HEK293 (cell line): Measurements from ENCODE around the gene KPNA1.

ENCODE experiments used
- HOXA7 ChIP-seq: sonication (generic); formaldehyde crosslinking; IDR thresholded peaks from 2 replicates; pipeline ENCODE4 v1.8.1; 2022; ENCODE audit warnings: missing genetic modification reagents, borderline replicate concordance
- HOXC10 ChIP-seq: sonication (generic); formaldehyde crosslinking; IDR thresholded peaks from 2 replicates; pipeline ENCODE4 v1.8.1; 2023; ENCODE audit warnings: mild to moderate bottlenecking, missing genetic modification reagents
- KLF1 ChIP-seq: fragments of 450-650 bp; formaldehyde crosslinking; IDR thresholded peaks from 2 replicates; pipeline ENCODE4 v1.5.1; 2016; ENCODE audit warnings: missing biosample characterization, missing genetic modification characterization
- KLF10 ChIP-seq: fragments of 450-650 bp; IDR thresholded peaks from 2 replicates; pipeline ENCODE4 v1.5.1; 2018; ENCODE audit warnings: missing biosample characterization, mild to moderate bottlenecking, missing genetic modification characterization
- KLF8 ChIP-seq: fragments of 450-650 bp; formaldehyde crosslinking; IDR thresholded peaks from 2 replicates; pipeline ENCODE4 v1.5.1; 2016; ENCODE audit warnings: missing biosample characterization, missing genetic modification characterization
- MZF1 ChIP-seq: fragments of 450-650 bp; formaldehyde crosslinking; IDR thresholded peaks from 2 replicates; pipeline ENCODE4 v1.5.1; 2017; ENCODE audit warnings: missing biosample characterization, missing genetic modification characterization, borderline replicate concordance
- PRDM2 ChIP-seq: fragments of 450-650 bp; formaldehyde crosslinking; IDR thresholded peaks from 2 replicates; pipeline ENCODE4 v1.5.1; 2016; ENCODE audit warnings: missing biosample characterization, missing genetic modification characterization, borderline replicate concordance
- SP3 ChIP-seq: fragments of 450-650 bp; formaldehyde crosslinking; IDR thresholded peaks from 2 replicates; pipeline ENCODE4 v1.5.1; 2016; ENCODE audit warnings: missing biosample characterization, missing genetic modification characterization
- TRIM28 ChIP-seq: IDR thresholded peaks from 2 replicates; pipeline ENCODE4 v1.6.1; 2011; ENCODE audit warnings: low read length, control low read depth, borderline replicate concordance
- ZBTB17 ChIP-seq: fragments of 450-650 bp; formaldehyde crosslinking; IDR thresholded peaks from 2 replicates; pipeline ENCODE4 v1.5.1; 2016; ENCODE audit warnings: missing biosample characterization, missing genetic modification characterization
- ZBTB48 ChIP-seq: fragments of 450-650 bp; formaldehyde crosslinking; IDR thresholded peaks from 2 replicates; pipeline ENCODE4 v1.5.1; 2016; ENCODE audit warnings: missing biosample characterization, missing genetic modification characterization
- ZBTB7A ChIP-seq: fragments of 450-650 bp; formaldehyde crosslinking; IDR thresholded peaks from 2 replicates; pipeline ENCODE4 v1.5.1; 2016; ENCODE audit warnings: low read depth, missing biosample characterization, missing genetic modification characterization
- ZNF121 ChIP-seq: fragments of 450-650 bp; formaldehyde crosslinking; IDR thresholded peaks from 2 replicates; pipeline ENCODE4 v1.5.1; 2016; ENCODE audit warnings: missing biosample characterization, missing genetic modification characterization
- ZNF174 ChIP-seq: fragments of 450-650 bp; formaldehyde crosslinking; IDR thresholded peaks from 2 replicates; pipeline ENCODE4 v1.5.0; 2017; ENCODE audit warnings: missing biosample characterization, mild to moderate bottlenecking, missing genetic modification characterization
- ZNF221 ChIP-seq: fragments of 450-650 bp; formaldehyde crosslinking; IDR thresholded peaks from 2 replicates; pipeline ENCODE4 v1.5.1; 2017; ENCODE audit warnings: missing biosample characterization, missing genetic modification characterization, borderline replicate concordance
- ZNF223 ChIP-seq: fragments of 450-650 bp; formaldehyde crosslinking; IDR thresholded peaks from 2 replicates; pipeline ENCODE4 v1.5.1; 2016; ENCODE audit warnings: missing biosample characterization, missing genetic modification characterization
- ZNF248 ChIP-seq: fragments of 450-650 bp; formaldehyde crosslinking; IDR thresholded peaks from 2 replicates; pipeline ENCODE4 v1.5.1; 2017; ENCODE audit warnings: missing biosample characterization, missing genetic modification characterization
- ZNF274 ChIP-seq, 2 experiments: fragments of 200-500 bp in 1 of 2; fragments of 450-650 bp in 1 of 2; sonication (Bioruptor generic) in 1 of 2; formaldehyde crosslinking in 1 of 2; IDR thresholded peaks; 2 replicates each; pipeline versions ENCODE4 v1.5.1 to v1.6.1; 2014 to 2016; ENCODE audit warnings: borderline replicate concordance in 1 of 2, inconsistent platforms in 1 of 2, low read length in 1 of 2, missing biosample characterization in 1 of 2, missing genetic modification characterization in 1 of 2
- ZNF302 ChIP-seq: fragments of 450-650 bp; formaldehyde crosslinking; IDR thresholded peaks from 2 replicates; pipeline ENCODE4 v1.5.1; 2016; ENCODE audit warnings: missing biosample characterization, missing genetic modification characterization, low read depth
- ZNF366 ChIP-seq: fragments of 450-650 bp; formaldehyde crosslinking; conservative IDR thresholded peaks from 2 replicates; pipeline ENCODE4 v1.5.1; 2016; ENCODE audit warnings: missing biosample characterization, missing genetic modification characterization
- ZNF37A ChIP-seq: fragments of 450-650 bp; IDR thresholded peaks from 2 replicates; pipeline ENCODE4 v1.5.1; 2018; ENCODE audit warnings: missing biosample characterization, missing genetic modification characterization
- ZNF426 ChIP-seq: fragments of 450-650 bp; formaldehyde crosslinking; IDR thresholded peaks from 2 replicates; pipeline ENCODE4 v1.5.1; 2017; ENCODE audit warnings: missing biosample characterization, missing genetic modification characterization, mild to moderate bottlenecking, inconsistent platforms, moderate library complexity
- ZNF48 ChIP-seq: fragments of 450-650 bp; formaldehyde crosslinking; IDR thresholded peaks from 2 replicates; pipeline ENCODE4 v1.5.1; 2016; ENCODE audit warnings: missing biosample characterization, missing genetic modification characterization
- ZNF561 ChIP-seq: fragments of 450-650 bp; IDR thresholded peaks from 2 replicates; pipeline ENCODE4 v1.5.1; 2018; ENCODE audit warnings: missing biosample characterization, missing genetic modification characterization, borderline replicate concordance
- ZNF610 ChIP-seq: fragments of 450-650 bp; formaldehyde crosslinking; IDR thresholded peaks from 2 replicates; pipeline ENCODE4 v1.5.1; 2016; ENCODE audit warnings: missing biosample characterization, missing genetic modification characterization, borderline replicate concordance
- ZNF76 ChIP-seq: fragments of 450-650 bp; formaldehyde crosslinking; IDR thresholded peaks from 2 replicates; pipeline ENCODE4; 2016; ENCODE audit warnings: low read depth, missing biosample characterization, missing genetic modification characterization, borderline replicate concordance
- ZNF837 ChIP-seq: fragments of 450-650 bp; formaldehyde crosslinking; IDR thresholded peaks from 2 replicates; pipeline ENCODE4 v1.5.1; 2016; ENCODE audit warnings: missing biosample characterization, missing genetic modification characterization
- ZNF843 ChIP-seq: fragments of 450-650 bp; formaldehyde crosslinking; IDR thresholded peaks from 2 replicates; pipeline ENCODE4 v1.5.1; 2016; ENCODE audit warnings: missing biosample characterization, missing genetic modification characterization
- TF ChIP-seq, protein P1 (sequence below): sonication (generic); formaldehyde crosslinking; IDR thresholded peaks from 2 replicates; pipeline ENCODE4 v1.8.1; 2022; ENCODE audit warnings: mild to moderate bottlenecking, moderate library complexity, missing genetic modification reagents
- TF ChIP-seq, protein P2 (sequence below): fragments of 450-650 bp; formaldehyde crosslinking; IDR thresholded peaks from 2 replicates; pipeline ENCODE4 v1.5.1; 2016; ENCODE audit warnings: missing biosample characterization, missing genetic modification characterization

KPNA1 gene

DNA sequence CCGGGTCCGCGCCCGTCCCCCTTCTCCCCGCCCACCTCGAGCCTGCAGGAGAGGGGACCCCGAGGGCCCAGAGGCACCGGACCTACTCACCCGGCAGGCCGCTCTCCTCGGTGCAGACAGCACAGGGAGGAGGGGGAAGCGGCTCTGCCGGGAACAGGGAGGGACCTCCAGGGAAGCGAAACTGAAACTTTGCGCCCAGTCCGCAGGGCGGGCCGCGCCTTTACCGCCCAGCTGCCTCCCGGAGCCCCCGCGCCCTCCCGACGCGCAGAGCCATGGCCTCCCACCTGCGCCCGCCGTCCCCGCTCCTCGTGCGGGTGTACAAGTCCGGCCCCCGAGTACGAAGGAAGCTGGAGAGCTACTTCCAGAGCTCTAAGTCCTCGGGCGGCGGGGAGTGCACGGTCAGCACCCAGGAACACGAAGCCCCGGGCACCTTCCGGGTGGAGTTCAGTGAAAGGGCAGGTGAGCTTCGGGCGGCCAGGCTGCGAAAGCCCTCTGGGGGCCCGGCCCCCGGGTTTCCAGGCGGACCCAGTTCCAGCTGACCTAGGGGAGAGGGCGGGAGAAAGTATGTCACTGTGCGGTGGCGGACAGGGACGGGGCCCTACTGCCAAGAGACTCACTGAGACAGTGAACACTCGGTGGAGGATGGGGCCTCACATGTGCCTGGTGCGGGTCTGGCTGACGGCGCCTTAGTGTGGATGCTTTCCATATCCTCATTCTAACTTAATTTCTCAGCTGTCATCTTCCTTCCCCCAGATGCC is 49.6 kb upstream of the KPNA1 start, which contains the start of the genes DTX3L and PARP9 (continued):
- no peak for TF ChIP-seq ZNF366 (tag by site-specific recombination)
- TF ChIP-seq ZNF174 (tag by site-specific recombination), result no peak
- no peak for TF ChIP-seq TRIM28
- no peak for TF ChIP-seq ZNF248 (tag by site-specific recombination)
- no peak for TF ChIP-seq ZNF837
- TF ChIP-seq ZBTB17 (tag by site-specific recombination), result peak; percentile 48
- TF ChIP-seq ZBTB7A (tag by site-specific recombination), result 0 out of 2 replicates have a peak, but pooled peaks have one; percentile 14
- TF ChIP-seq ZNF274 (IDR thresholded peaks at IDR 0.05; ENCODE audit: low read length), result no peak
- TF ChIP-seq ZNF274 (tag by site-specific recombination; IDR thresholded peaks at IDR 0.05; ENCODE audit: borderline replicate concordance), result no peak
- no peak for TF ChIP-seq ZNF223 (tag by site-specific recombination)
- TF ChIP-seq ZNF221 (tag by site-specific recombination), result no peak
- TF ChIP-seq ZNF48 (tag by site-specific recombination), result no peak
- peak; percentile 60 for TF ChIP-seq SP3 (tag by site-specific recombination)
- no peak for TF ChIP-seq HOXA7 (CRISPR knock-in tag)
- TF ChIP-seq ZNF302 (tag by site-specific recombination), result no peak
- 0 out of 2 replicates have a peak, but pooled peaks have one; percentile 17 for TF ChIP-seq ZNF843 (tag by site-specific recombination)
- TF ChIP-seq ZNF561 (tag by site-specific recombination), result peak; percentile 57; the same call in 1 of the 2 replicates
- TF ChIP-seq KLF8, result peak; percentile 70; the same call in 1 of the 2 replicates
- TF ChIP-seq, protein P1, sequence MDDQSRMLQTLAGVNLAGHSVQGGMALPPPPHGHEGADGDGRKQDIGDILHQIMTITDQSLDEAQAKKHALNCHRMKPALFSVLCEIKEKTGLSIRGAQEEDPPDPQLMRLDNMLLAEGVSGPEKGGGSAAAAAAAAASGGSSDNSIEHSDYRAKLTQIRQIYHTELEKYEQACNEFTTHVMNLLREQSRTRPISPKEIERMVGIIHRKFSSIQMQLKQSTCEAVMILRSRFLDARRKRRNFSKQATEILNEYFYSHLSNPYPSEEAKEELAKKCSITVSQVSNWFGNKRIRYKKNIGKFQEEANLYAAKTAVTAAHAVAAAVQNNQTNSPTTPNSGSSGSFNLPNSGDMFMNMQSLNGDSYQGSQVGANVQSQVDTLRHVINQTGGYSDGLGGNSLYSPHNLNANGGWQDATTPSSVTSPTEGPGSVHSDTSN (CRISPR knock-in tag), result no peak
- TF ChIP-seq ZNF121 (tag by site-specific recombination), result no peak
- TF ChIP-seq ZNF37A (tag by site-specific recombination), result no peak
- TF ChIP-seq PRDM2 (tag by site-specific recombination), result no peak
- TF ChIP-seq ZNF76 (tag by site-specific recombination), result peak; percentile 27; the same call in 1 of the 2 replicates
- TF ChIP-seq, protein P2, sequence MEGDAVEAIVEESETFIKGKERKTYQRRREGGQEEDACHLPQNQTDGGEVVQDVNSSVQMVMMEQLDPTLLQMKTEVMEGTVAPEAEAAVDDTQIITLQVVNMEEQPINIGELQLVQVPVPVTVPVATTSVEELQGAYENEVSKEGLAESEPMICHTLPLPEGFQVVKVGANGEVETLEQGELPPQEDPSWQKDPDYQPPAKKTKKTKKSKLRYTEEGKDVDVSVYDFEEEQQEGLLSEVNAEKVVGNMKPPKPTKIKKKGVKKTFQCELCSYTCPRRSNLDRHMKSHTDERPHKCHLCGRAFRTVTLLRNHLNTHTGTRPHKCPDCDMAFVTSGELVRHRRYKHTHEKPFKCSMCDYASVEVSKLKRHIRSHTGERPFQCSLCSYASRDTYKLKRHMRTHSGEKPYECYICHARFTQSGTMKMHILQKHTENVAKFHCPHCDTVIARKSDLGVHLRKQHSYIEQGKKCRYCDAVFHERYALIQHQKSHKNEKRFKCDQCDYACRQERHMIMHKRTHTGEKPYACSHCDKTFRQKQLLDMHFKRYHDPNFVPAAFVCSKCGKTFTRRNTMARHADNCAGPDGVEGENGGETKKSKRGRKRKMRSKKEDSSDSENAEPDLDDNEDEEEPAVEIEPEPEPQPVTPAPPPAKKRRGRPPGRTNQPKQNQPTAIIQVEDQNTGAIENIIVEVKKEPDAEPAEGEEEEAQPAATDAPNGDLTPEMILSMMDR, result no peak
- TF ChIP-seq MZF1, result no peak
- peak; percentile 74 for TF ChIP-seq KLF1 (tag by site-specific recombination)
- 0 out of 2 replicates have a peak, but pooled peaks have one; percentile 52 for TF ChIP-seq ZNF610 (tag by site-specific recombination)
- no peak for TF ChIP-seq KLF10 (tag by site-specific recombination)
- TF ChIP-seq HOXC10, result no peak
- TF ChIP-seq ZNF426 (tag by site-specific recombination), result no peak
- TF ChIP-seq ZBTB48 (tag by site-specific recombination), result peak; percentile 46
